Mesenchymal stem cell (in vitro differentiated cells and primary cell): ENCODE results near the gene ALPI.

Experiments
- DNase-seq: peaks from one replicate; pipeline ENCODE4 v3.0.0-alpha.2; 2013
- H2AFZ ChIP-seq: one replicate; pipeline ENCODE4 v1.6.1; 2013; ENCODE audit warnings: low read depth, mild to moderate bottlenecking, control low read depth, inconsistent platforms, low read length, moderate library complexity
- H2AK5ac ChIP-seq: 2 replicates; pipeline ENCODE4 v1.6.1; 2013; ENCODE audit warnings: low read length, moderate library complexity, mild to moderate bottlenecking, inconsistent platforms; ENCODE audit not compliant: severe bottlenecking
- H2BK120ac ChIP-seq: one replicate; pipeline ENCODE4 v1.6.1; 2013; ENCODE audit warnings: low read depth, mild to moderate bottlenecking, inconsistent platforms, low read length, moderate library complexity
- H2BK12ac ChIP-seq, 2 experiments: one replicate each; pipeline ENCODE4 v1.6.1; 2013; ENCODE audit warnings: inconsistent platforms in 2 of 2, low read length in 2 of 2, mild to moderate bottlenecking in 2 of 2, moderate library complexity in 2 of 2, control low read depth in 1 of 2
- H2BK15ac ChIP-seq: one replicate; pipeline ENCODE4 v1.6.1; 2013; ENCODE audit warnings: mild to moderate bottlenecking, low read depth, inconsistent platforms; ENCODE audit not compliant: poor library complexity, severe bottlenecking
- H2BK5ac ChIP-seq: 2 replicates; pipeline ENCODE4 v1.6.1; 2013; ENCODE audit warnings: low read depth, mild to moderate bottlenecking, low read length, control low read depth, inconsistent platforms; ENCODE audit not compliant: poor library complexity, severe bottlenecking
- H3K14ac ChIP-seq, 2 experiments: one replicate each; pipeline ENCODE4 v1.6.1; 2013; ENCODE audit warnings: inconsistent platforms in 2 of 2, low read length in 2 of 2, control low read depth in 1 of 2, mild to moderate bottlenecking in 1 of 2, moderate library complexity in 1 of 2
- H3K18ac ChIP-seq, 2 experiments: one replicate each; pipeline ENCODE4 v1.6.1; 2013; ENCODE audit warnings: inconsistent platforms in 2 of 2, low read length in 2 of 2, control low read depth in 1 of 2, low read depth in 1 of 2, mild to moderate bottlenecking in 1 of 2
- H3K23ac ChIP-seq, 2 experiments: one replicate each; pipeline ENCODE4 v1.6.1; 2013; ENCODE audit warnings: inconsistent platforms in 2 of 2, low read length in 2 of 2, mild to moderate bottlenecking in 2 of 2, moderate library complexity in 2 of 2, control low read depth in 1 of 2
- H3K27ac ChIP-seq: 2 replicates; pipeline ENCODE4 v1.5.1; 2013; ENCODE audit warnings: mild to moderate bottlenecking, moderate library complexity, low read length, control low read depth, inconsistent platforms; ENCODE audit not compliant: poor library complexity, severe bottlenecking
- H3K27me3 ChIP-seq, 2 experiments: 2 replicates each; pipeline versions ENCODE4 v1.6.1 to v1.7.0; 2013; ENCODE audit warnings: low read length in 2 of 2, mild to moderate bottlenecking in 2 of 2, moderate library complexity in 2 of 2, control low read depth in 1 of 2, inconsistent platforms in 1 of 2; ENCODE audit not compliant: control insufficient read depth in 1 of 2, insufficient read depth in 1 of 2
- H3K36me3 ChIP-seq, 2 experiments: 2 replicates each; pipeline versions ENCODE4 v1.6.1 to v1.7.0; 2013; ENCODE audit warnings: low read length in 2 of 2, control low read depth in 1 of 2, inconsistent platforms in 1 of 2, low read depth in 1 of 2, mild to moderate bottlenecking in 1 of 2; ENCODE audit not compliant: insufficient read depth in 2 of 2, control insufficient read depth in 1 of 2
- H3K4ac ChIP-seq, 2 experiments: one replicate each; pipeline ENCODE4 v1.6.1; 2013; ENCODE audit warnings: inconsistent platforms in 2 of 2, low read length in 2 of 2, mild to moderate bottlenecking in 2 of 2, moderate library complexity in 2 of 2, control low read depth in 1 of 2, low read depth in 1 of 2
- H3K4me1 ChIP-seq: 2 replicates; pipeline ENCODE4 v1.6.1; 2013; ENCODE audit warnings: low read depth, low read length, control low read depth; ENCODE audit not compliant: control insufficient read depth, insufficient read depth
- H3K4me2 ChIP-seq: 2 replicates; pipeline ENCODE4 v1.6.1; 2013; ENCODE audit warnings: low read length, mild to moderate bottlenecking, inconsistent platforms; ENCODE audit not compliant: poor library complexity, severe bottlenecking
- H3K4me3 ChIP-seq, 2 experiments: 2 replicates each; pipeline versions ENCODE4 v1.5.1 to v1.7.0; 2013; ENCODE audit warnings: low read length in 2 of 2, mild to moderate bottlenecking in 2 of 2, control low read depth in 1 of 2, low read depth in 1 of 2; ENCODE audit not compliant: insufficient read depth in 1 of 2
- H3K79me1 ChIP-seq: replicated peaks from 2 replicates; pipeline ENCODE4 v1.6.1; 2013; ENCODE audit warnings: mild to moderate bottlenecking, control low read depth, low read length, inconsistent platforms; ENCODE audit not compliant: poor library complexity, severe bottlenecking
- H3K9ac ChIP-seq: 2 replicates; pipeline ENCODE4 v1.7.0; 2013; ENCODE audit warnings: mild to moderate bottlenecking, low read length, moderate library complexity
- H3K9me3 ChIP-seq: 2 replicates; pipeline ENCODE4 v1.7.0; 2013; ENCODE audit warnings: mild to moderate bottlenecking, low read length; ENCODE audit not compliant: control insufficient read depth
- H4K8ac ChIP-seq: one replicate; pipeline ENCODE4 v1.6.1; 2013; ENCODE audit warnings: inconsistent platforms, mild to moderate bottlenecking, low read length, moderate library complexity
- H4K91ac ChIP-seq: one replicate; pipeline ENCODE4 v1.6.1; 2013; ENCODE audit warnings: mild to moderate bottlenecking, low read length, inconsistent platforms
- WGBS: methylation state at CpG from one replicate; pipeline ENCODE4 v1.1.7; 2013; ENCODE audit warnings: mixed read lengths; 5-methylcytosine and 5-hydroxymethylcytosine counted together

Gene ALPI

GRCh38 chr2:232417489-232417888 is 38.5 kb upstream of the ALPI start:
- Histone ChIP-seq H2AK5ac (no peak overlapping the region), H3K27me3 (peaks cover 78 to 94% of the 10 kb centered on the region in 2 experiments), H3K36me3 (no peaks in the 10 kb centered on the region), H4K91ac (no peak overlapping the region), H3K9me3 (no peaks in the 10 kb centered on the region), H3K79me1 (no peaks in the 10 kb centered on the region), H2BK120ac (no peak overlapping the region), H4K8ac (no peak overlapping the region), H2AFZ (no peak overlapping the region), H3K4me3 (no peak overlapping the region), H3K27ac (no peak overlapping the region), H3K23ac (no peak overlapping the region), H3K9ac (no peak overlapping the region), H3K4me2 (no peak overlapping the region), H3K18ac (no peak overlapping the region), H3K4ac (no peak overlapping the region), H3K14ac (no peak overlapping the region), H2BK12ac (no peak overlapping the region), H2BK15ac (no peak overlapping the region), H2BK5ac (no peak overlapping the region), H3K4me1 (peaks cover 22% of the 10 kb centered on the region)
- WGBS: 71% methylated on average over 5 of the region's 5 CpGs
- DNase-seq: no peak

DNA sequence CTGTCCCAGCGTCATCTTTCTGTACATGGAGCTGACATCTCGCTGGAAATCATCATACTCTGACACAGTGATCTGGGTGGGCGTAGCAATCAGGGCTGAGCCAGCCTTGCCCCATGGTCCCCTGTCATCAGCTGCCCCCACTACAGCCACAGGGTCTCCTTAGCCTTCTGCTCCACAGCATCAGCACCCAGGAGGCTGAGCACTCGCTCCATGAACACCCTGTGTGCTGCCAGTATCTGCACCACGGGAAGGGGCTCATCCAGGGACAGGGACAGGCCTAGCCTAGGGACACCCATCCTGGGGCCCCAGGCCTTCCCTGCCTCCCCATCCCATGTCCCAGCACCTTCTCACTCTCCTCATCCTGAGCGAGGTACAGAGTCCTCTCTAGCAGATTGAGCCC is 37.9 kb upstream of the ALPI start:
- Histone ChIP-seq H2AK5ac (no peak overlapping the region), H3K4ac (no peak overlapping the region), H3K18ac (no peak overlapping the region), H2BK5ac (no peak overlapping the region), H2BK12ac (no peak overlapping the region), H3K27ac (no peak overlapping the region), H3K14ac (no peak overlapping the region), H3K79me1 (no peaks in the 10 kb centered on the region), H3K4me1 (peaks cover 22% of the 10 kb centered on the region), H4K8ac (no peak overlapping the region), H3K36me3 (no peaks in the 10 kb centered on the region), H3K4me3 (no peak overlapping the region), H3K23ac (no peak overlapping the region), H3K4me2 (no peak overlapping the region), H3K9ac (no peak overlapping the region), H3K27me3 (peaks cover 79 to 91% of the 10 kb centered on the region in 2 experiments), H2BK15ac (no peak overlapping the region), H3K9me3 (no peaks in the 10 kb centered on the region), H2AFZ (no peak overlapping the region), H2BK120ac (no peak overlapping the region), H4K91ac (no peak overlapping the region)
- DNase-seq: no peak
- WGBS: 67% methylated on average over 6 of the region's 6 CpGs

DNA sequence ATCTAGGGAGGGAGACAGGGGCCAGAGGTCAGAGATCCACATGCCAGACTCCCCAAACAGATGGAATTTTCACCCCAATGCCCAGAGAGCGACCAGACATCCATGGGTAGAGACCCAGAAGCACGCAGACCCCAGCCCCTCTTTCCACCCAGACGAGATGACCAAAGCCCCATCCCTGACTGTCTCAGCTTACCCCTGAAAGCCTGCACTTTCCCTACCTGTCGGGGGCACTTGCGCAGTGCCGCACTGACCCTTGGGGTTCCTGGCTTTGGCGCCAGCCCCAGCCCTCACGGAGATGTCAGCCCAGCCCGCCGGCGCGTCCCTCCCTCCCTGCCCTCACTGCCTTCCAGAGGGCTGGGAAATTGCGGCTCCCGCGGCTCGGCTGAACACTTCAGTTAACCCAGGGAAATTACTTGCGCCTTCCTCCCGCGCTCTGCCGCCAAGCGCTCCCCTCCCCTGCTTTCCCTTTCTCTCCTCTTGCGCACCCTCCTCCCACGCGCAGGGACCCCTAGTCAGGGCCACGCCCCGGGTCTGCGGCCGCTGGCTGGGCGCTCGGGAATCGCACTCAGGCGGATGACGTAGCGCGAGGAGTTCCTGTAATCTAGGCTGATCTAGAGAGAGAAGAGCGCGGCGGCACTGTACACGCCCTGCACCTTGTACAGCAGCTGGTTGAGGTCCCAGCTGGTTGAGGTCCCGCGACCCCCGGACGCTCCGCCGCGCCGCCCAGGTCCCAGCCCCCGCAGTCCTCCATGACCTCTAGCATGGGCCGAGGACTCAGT is 37.3 kb upstream of the ALPI start:
- no peaks in the 10 kb centered on the region for H3K36me3 ChIP-seq
- H2AK5ac ChIP-seq: no peak overlapping the region
- H3K27me3 ChIP-seq: peaks cover 75 to 85% of the 10 kb centered on the region in 2 experiments
- H3K9me3 ChIP-seq: no peaks in the 10 kb centered on the region
- no peak overlapping the region for H3K14ac ChIP-seq
- H2BK15ac ChIP-seq: no peak overlapping the region
- peak overlapping the region; percentile 24 to 37 for H3K4me3 ChIP-seq
- H4K91ac ChIP-seq: no peak overlapping the region
- H2BK120ac ChIP-seq: no peak overlapping the region
- H2BK5ac ChIP-seq: no peak overlapping the region
- no peaks in the 10 kb centered on the region for H3K79me1 ChIP-seq
- H3K18ac ChIP-seq: no peak overlapping the region
- no peak overlapping the region for H3K4ac ChIP-seq
- H2AFZ ChIP-seq: no peak overlapping the region
- H3K27ac ChIP-seq: no peak overlapping the region
- 5% methylated on average over 49 of the region's 49 CpGs for WGBS
- no peak overlapping the region for H4K8ac ChIP-seq
- peak overlapping the region; percentile 52 for H3K4me2 ChIP-seq
- no peak overlapping the region for H3K23ac ChIP-seq
- DNase-seq: peak; percentile 49
- H3K4me1 ChIP-seq: peaks cover 22% of the 10 kb centered on the region
- no peak overlapping the region for H2BK12ac ChIP-seq
- no peak overlapping the region for H3K9ac ChIP-seq

GRCh38 chr2:232419245-232420072 is 36.5 kb upstream of the ALPI start:
- DNase-seq: peak; percentile 6
- H4K91ac ChIP-seq: no peak overlapping the region
- no peak overlapping the region for H2BK15ac ChIP-seq
- H2BK5ac ChIP-seq: no peak overlapping the region
- no peak overlapping the region for H3K18ac ChIP-seq
- no peak overlapping the region for H3K4ac ChIP-seq
- H3K79me1 ChIP-seq: no peaks in the 10 kb centered on the region
- no peak overlapping the region for H2BK120ac ChIP-seq
- H3K9me3 ChIP-seq: no peaks in the 10 kb centered on the region
- no peak overlapping the region for H4K8ac ChIP-seq
- H2AK5ac ChIP-seq: no peak overlapping the region
- no peak overlapping the region for H3K14ac ChIP-seq
- peak overlapping the region; percentile 24 to 37 for H3K4me3 ChIP-seq
- WGBS: 4% methylated on average over 75 of the region's 79 CpGs
- H3K4me2 ChIP-seq: no peak overlapping the region
- no peaks in the 10 kb centered on the region for H3K36me3 ChIP-seq
- H3K27me3 ChIP-seq: peaks cover 81 to 87% of the 10 kb centered on the region in 2 experiments
- no peak overlapping the region for H3K9ac ChIP-seq
- H2BK12ac ChIP-seq: no peak overlapping the region
- H3K4me1 ChIP-seq: peaks cover 22% of the 10 kb centered on the region
- no peak overlapping the region for H2AFZ ChIP-seq
- no peak overlapping the region for H3K23ac ChIP-seq
- H3K27ac ChIP-seq: no peak overlapping the region
